ENCODE measurements around the gene GLI3.

GLI3 gene

GRCh38 chr7:41972270-41972669, 264.7 kb downstream of the GLI3 start:
- no peak overlapping the region for H3K4me3 ChIP-seq (ENCODE audit: low read depth, low read length)
- no peak for TF ChIP-seq CTCF (IDR thresholded peaks at IDR 0.05; ENCODE audit: borderline replicate concordance, insufficient read depth, low read depth, low read length)

- no peak for TF ChIP-seq CTCF (IDR thresholded peaks at IDR 0.05; ENCODE audit: borderline replicate concordance, insufficient read depth, low read depth, low read length)
- no peak overlapping the region for H3K4me3 ChIP-seq (ENCODE audit: low read depth, low read length)
These were observed 265.3 kb downstream of the GLI3 start for GRCh38 chr7:41971640-41972187.

- no peak for TF ChIP-seq CTCF (IDR thresholded peaks at IDR 0.05; ENCODE audit: borderline replicate concordance, insufficient read depth, low read depth, low read length)
- no peak overlapping the region for H3K4me3 ChIP-seq (ENCODE audit: low read depth, low read length)
These were observed 266.1 kb downstream of the GLI3 start for GRCh38 chr7:41970941-41971340.

GRCh38 chr7:41969561-41970105, 267.4 kb downstream of the GLI3 start:
- no peak for TF ChIP-seq CTCF (IDR thresholded peaks at IDR 0.05; ENCODE audit: borderline replicate concordance, insufficient read depth, low read depth, low read length)
- no peak overlapping the region for H3K4me3 ChIP-seq (ENCODE audit: low read depth, low read length)

GRCh38 chr7:41967156-41967555, 269.9 kb downstream of the GLI3 start:
- H3K4me3 ChIP-seq (ENCODE audit: low read depth, low read length): no peak overlapping the region
- TF ChIP-seq CTCF (IDR thresholded peaks at IDR 0.05; ENCODE audit: borderline replicate concordance, insufficient read depth, low read depth, low read length): no peak

- TF ChIP-seq CTCF (IDR thresholded peaks at IDR 0.05; ENCODE audit: borderline replicate concordance, insufficient read depth, low read depth, low read length): no peak
- H3K4me3 ChIP-seq (ENCODE audit: low read depth, low read length): no peak overlapping the region
These were observed 271.0 kb downstream of the GLI3 start for GRCh38 chr7:41965951-41966505.
